GM18907 (cell line): ENCODE results near the gene MAD2L1BP.

Experiments used
- ATAC-seq: cut with Tn5 transposase; IDR thresholded peaks from one replicate; pipeline ENCODE4 v1.9.1; 2021; ENCODE audit warnings: mild to moderate bottlenecking, moderate library complexity; ENCODE audit not compliant: unreplicated experiment

The MAD2L1BP gene

GRCh38 chr6:43680308-43681200, 44.9 kb downstream of the MAD2L1BP start:
- no peak for ATAC-seq

- ATAC-seq: no peak
Observed at GRCh38 chr6:43681303-43681702, 45.7 kb downstream of the MAD2L1BP start.

DNA sequence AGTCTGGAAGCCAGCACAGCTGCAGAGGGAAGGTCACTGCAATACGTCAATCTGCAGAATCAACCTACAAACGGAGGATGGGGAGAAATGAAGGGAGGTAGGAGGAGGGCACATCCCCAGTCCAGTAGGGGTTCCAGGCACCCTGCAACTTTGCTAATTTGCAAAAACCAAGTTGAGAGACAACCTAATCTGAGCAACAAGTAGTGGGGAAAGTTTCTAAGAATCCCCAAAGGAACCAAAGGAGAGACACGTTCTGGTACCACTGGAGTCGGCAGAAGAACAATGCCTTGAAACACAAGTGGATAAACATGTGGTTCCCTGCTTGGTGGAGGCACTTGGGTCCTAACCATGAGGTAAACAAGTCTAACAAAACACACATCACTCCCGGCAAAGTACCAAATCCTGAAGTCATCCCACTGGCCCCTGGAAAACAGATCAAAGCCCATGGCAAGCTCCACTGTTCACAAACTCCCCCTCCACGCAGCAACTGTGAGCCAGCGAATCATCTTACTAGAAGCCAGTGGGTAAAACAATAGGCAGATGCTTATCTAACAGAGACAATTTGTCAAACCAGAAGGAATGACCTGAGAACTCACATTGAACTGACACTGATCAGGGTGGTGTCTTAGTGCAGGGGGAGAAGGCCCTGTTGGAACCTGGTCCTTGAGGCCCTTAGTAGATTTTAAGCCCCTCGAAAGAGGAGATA, 47.2 kb downstream of the MAD2L1BP start:
- ATAC-seq: no peak

DNA sequence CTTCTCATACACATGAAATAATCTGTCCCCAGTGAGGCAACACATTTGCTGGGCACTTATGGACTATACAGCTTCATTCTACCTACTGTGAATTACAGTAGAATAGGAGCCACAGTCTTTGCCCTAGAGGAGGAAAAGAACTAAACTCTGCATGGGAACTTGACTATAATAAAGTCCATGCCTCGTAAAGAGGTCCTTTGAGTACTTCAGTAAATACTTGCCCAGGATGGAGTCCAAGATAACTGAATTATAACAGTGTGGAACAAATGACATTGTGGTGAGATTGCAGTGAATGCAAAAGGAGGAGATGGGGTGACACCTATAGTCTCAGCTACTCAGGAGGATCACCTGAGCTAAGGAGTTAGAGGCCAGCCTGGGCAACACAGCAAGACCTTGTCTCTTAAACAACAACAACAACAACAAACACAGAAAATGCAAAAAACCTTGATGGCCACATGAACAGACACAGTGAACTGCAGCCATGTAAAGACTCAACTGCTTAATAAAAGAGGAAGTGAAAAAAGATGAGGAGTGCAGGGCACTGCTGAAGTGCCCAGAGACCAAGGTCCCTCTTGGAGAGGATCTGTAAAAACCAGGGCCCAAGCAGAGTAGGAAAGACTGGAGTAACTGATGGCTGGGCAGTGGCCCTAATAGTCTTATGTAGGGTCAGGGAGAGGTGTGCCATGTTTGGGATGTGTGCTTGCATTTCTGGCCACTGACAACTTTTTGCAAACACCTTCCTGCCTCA, 48.2 kb downstream of the MAD2L1BP start:
- ATAC-seq: peak; percentile 50

- no peak for ATAC-seq
Observed at GRCh38 chr6:43687079-43687436, 51.4 kb downstream of the MAD2L1BP start.

DNA sequence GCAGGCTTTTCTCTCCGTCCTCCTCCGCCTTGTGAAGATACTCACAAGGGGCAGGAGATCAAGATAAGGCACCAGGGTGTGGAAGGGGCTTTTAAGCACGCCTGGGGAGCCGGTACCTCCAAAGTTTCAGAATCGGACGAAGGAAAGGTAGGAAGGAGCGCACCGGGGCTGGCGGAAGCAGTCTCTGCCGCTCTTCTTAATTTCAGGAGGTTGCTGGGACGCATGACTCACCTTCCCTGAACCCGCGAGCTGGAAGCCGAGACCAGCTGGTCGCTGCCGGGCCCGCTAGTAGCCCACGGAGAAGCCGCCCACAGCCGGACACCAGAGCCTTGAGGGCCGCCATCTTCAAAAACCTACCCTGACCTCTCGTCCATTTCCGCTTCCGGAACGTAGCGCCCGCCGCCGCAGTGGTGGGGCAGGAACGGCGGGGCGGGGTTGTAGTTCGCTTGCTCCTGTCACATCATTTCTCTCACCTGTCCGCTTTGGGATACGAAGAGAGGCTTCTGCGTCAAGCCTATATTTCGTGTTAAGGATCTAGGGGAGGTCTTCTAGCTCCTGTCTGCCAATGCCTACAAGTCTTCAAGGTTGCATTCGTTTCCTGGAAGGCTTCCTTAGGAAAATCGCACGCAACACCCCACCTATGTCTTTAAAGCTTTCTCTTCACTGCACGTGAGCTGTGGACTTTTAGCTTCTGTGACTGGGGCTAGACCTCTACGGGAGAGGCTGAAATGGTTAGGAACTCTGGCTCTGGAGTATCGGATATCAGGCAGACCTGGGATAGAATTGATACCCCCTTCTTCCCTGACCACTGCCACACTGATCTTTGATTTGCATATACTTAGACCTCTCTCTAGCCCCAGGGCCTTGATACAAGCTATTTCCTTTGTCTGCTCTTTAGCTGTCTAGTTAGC, 52.1 kb downstream of the MAD2L1BP start, which contains the start of gene MRPS18A:
MRPS18A (minus strand) TSS at position 355 of the 911 bp plus-strand sequence; CDS start at position 343, 12 bp downstream.
- peak; percentile 93 for ATAC-seq

DNA sequence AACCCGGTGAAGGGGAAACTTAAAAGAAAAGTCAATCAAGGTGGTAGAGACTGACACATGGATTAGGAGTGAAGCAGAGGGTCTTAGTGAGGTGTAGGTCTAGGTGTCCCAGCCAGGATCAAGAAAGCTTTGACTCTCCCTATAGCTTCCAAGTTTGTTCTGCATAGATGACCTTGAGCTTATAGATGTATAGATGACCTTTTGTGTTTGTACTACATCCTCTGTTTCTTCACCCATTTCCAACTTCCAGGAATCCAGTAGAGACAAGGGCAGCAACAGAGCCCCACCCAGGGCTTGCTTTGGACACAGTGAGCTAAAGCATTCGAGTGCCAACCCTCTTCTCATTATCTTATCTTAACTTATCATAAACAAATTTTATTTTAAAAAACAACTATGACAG, 53.8 kb downstream of the MAD2L1BP start:
- ATAC-seq: no peak
